Amniotic epithelial cell (primary cell): ENCODE data around the gene ACADM.
"Not testable (repeated sequence)": the region's sequence is repeated elsewhere in the genome, so short reads cannot be mapped to it uniquely, and the experiment has no call there.

ENCODE experiments used
- DNase-seq: peaks from one replicate; pipeline ENCODE4 v3.0.0-alpha.2; 2010; ENCODE audit warnings: low read depth

The ACADM gene

GRCh38 chr1:75736016-75736415 lies 11.5 kb downstream of the ACADM start:
- no peak for DNase-seq

DNA sequence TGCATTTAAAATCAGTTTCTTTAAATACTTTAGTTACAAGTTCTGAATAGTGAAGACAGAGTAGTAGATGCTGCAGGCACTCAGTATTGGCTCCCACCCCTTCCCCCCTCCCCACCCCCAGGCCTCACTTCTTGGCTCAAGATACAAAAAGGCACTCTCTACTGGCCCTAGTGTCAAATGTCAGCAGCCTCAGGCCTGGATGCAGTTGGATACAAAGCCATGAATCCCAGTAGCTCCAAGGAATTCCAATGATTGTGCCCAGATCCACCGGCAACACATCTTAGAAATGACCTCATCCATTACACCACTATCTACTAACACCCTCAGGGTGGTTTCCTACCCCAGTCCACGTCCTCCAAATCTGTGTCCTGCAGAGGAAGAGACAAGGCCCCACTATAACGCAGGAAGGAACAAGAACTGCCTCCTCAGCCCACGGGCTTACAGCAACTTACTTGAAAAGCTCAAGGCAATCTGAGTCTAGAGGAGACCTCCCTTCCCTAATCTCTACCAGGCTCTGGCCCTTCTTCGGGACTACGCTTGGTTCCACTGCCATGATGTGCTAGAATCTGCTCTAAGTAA lies 17.6 kb downstream of the ACADM start:
- DNase-seq = no peak

DNA sequence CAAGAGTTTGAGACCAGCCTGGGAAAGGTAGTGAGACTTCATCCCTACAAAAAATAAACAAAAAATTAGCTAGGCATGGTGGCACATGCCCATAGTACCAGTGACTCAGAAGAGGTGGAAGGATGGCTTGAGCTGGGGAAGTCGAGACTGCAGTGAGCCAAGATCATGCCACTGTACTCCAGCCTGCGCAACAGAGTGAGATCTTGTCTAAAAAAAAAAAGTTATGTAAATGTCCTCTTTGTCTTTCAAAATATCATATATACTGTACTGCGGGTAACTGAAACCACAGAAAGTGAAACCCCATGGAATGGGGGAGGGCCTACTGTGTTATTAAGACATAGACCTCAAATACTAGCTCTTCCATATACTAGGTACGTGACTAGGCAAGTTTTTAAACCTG lies 20.8 kb downstream of the ACADM start:
- DNase-seq = no peak

DNA sequence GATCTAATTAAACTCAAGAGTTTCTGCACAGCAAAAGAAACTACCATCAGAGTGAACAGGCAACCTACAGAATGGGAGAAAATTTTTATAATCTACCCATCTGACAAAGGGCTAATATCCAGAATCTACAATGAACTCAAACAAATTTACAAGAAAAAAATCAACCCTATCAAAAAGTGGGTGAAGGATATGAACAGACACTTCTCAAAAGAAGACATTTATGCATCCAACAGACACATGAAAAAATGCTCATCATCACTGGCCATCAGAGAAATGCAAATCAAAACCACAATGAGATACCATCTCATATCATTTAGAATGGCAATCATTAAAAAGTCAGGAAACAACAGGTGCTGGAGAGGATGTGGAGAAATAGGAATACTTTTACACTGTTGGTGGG lies 32.7 kb downstream of the ACADM start:
- not testable (repeated sequence) for DNase-seq

DNA sequence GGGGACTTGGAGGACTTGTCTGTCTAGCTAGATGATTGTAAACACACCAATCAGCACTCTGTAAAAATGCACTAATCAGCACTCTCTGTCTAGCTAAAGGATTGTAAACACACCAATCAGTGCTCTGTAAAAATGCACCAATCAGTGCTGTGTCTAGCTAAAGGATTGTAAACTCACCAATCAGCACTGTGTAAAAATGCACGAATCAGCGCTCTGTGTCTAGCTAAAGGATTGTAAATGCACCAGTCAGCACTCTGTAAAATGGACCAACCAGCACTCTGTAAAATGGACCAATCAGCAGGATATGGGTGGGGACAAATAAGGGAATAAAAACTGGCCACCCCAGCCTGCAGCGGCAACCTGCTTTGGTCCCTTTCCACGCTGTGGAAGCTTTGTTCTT lies 34.0 kb downstream of the ACADM start:
- not testable (repeated sequence) for DNase-seq

- DNase-seq = no peak
These were observed 39.6 kb downstream of the ACADM start for GRCh38 chr1:75764057-75764655.

GRCh38 chr1:75765697-75766355 lies 41.3 kb downstream of the ACADM start:
- peak; percentile 81 for DNase-seq

GRCh38 chr1:75768016-75768415 lies 43.5 kb downstream of the ACADM start:
- DNase-seq = no peak

- DNase-seq = no peak
These were observed 46.3 kb downstream of the ACADM start for GRCh38 chr1:75770761-75771160.

DNA sequence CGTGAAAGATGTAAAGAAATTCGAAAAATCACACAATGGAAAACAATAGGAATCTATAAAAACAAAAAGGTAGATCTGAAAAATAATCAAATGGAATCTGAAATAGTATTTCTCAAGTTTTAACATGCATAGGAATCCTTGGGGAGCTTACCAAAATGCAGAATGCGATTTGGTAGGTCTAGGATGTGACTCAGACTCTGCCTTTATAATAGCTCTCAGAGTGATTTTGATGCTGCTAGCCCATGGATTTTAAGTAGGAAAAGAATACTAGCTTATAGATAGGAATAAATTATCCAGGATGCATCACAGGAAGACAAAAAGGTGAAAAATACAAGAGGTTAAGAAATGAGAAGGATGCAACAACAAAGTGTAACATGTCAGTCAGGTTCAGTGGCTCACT lies 47.5 kb downstream of the ACADM start:
- no peak for DNase-seq

DNA sequence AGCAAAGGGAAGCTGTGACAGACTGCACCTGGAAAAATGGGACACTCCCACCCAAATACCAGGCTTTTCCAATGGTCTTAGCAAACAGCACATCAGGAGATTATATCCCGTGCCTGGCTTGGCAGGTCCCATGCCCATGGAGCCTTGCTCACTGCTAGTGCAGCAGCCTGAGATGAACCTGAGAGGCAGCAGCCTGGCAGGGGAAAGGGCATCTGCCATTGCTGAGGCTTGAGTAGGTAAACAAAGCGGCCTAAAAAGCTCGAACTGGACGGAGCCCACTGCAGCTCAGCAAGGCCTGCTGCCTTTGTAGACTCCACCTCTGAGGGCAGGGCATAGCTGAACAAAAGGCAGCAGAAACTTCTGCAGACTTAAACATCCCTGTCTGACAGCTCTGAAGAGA lies 53.3 kb downstream of the ACADM start:
- DNase-seq = not testable (repeated sequence)

DNA sequence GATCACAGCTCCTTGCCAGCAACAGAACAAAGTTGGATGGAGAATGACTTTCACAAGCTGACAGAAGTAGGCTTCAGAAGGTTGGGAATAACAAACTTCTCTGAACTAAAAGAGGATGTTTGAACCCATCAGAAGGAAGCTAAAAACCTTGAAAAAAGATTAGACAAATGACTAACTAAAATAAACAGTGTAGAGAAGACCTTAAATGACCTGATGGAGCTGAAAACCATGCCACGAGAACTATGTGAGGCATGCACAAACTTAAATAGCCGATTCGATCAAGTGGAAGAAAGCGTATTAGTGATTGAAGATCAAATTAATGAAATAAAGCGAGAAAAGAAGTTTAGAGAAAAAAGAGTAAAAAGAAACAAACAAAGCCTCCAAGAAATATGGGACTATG lies 54.2 kb downstream of the ACADM start:
- not testable (repeated sequence) for DNase-seq

- DNase-seq = not testable (repeated sequence)
These were observed 55.7 kb downstream of the ACADM start for GRCh38 chr1:75780183-75780582.

DNA sequence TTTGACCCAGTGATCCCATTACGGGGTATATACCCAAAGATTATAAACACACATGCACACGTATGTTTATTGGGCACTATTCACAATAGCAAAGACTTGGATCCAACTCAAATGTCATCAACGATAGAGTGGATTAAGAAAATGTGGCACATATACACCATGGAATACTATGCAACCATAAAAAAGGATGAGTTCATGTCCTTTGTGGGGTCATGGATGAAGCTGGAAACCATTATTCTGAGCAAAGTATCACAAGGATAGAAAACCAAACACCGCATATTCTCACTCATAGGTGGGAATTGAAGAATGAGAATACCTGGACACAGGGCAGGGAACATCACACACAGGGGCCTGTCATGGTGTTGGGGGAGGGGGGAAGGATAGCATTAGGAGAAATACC lies 59.4 kb downstream of the ACADM start:
- DNase-seq = not testable (repeated sequence)

- no peak for DNase-seq
These were observed 60.9 kb downstream of the ACADM start for GRCh38 chr1:75785320-75785982.

- peak; percentile 92 for DNase-seq
These were observed 61.7 kb downstream of the ACADM start, which contains the start of gene RABGGTB for GRCh38 chr1:75785983-75786853. Gene RABGGTB, plus strand, starts transcription at chr1:75786256. Its CDS starts 16 bp downstream, at chr1:75786272.

DNA sequence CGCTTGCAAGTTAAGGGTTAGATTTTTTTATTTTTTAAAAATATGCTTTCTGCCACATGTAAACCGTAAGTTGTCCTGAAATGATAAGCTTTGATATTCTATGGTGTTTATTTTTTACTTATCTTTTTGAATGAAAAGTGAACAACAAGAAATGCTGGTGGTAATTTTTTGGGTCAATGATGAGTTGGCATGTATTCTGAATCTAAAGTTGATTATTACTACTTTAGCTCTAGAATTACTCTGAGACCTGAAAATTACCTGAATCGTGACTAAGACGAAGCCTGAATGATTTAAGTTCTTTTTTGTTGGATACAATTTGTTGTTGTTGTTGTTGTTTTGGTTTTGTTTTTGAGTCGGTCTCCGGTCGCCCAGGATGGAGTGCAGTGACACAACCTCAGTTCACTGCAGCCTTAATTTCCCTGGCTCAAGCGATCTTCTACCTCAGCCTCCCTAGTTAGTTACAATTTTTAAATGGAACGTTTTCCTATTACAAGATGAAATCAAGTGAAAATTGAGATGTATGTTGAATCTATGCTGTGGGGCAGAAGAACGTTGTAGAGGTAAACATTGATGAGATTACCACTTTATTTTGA lies 62.5 kb downstream of the ACADM start:
- no peak for DNase-seq

DNA sequence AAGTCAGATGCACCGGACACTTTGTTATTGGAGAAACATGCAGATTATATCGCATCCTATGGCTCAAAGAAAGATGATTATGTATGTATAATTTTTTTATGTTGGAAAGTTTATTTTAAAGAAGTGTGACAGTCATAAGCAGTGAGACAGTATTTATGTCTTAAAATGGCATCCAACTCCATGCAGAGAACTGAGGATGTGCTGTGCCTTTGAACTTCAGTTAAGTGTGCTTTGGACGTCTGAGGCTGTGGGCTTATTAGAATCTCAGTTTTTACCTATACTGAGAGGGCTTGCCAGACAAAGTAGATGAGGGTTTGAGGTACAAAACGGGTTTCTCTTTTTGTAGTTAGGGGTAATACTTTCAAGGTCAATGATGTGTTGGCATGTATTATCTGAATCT lies 63.0 kb downstream of the ACADM start:
- DNase-seq = no peak

DNA sequence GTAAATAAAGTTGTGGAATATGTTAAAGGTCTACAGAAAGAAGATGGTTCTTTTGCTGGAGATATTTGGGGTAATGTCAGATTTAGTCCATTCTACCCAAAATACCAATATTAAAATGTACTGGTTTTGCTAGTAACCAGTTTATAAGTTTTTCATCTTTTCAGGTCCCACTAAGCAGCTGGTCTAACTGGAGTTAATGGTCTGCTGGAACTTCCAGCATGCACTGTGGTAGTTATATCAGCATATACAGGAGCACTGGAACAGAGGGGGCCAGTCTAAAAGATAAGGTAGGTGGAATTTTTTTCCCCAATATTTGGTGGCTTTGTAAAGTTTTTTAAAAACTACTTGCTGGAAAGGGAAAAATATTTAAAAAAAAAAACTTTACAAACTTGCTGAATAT lies 65.5 kb downstream of the ACADM start:
- DNase-seq = no peak

- peak; percentile 35 for DNase-seq
These were observed 66.5 kb downstream of the ACADM start for GRCh38 chr1:75791022-75791421.

DNA sequence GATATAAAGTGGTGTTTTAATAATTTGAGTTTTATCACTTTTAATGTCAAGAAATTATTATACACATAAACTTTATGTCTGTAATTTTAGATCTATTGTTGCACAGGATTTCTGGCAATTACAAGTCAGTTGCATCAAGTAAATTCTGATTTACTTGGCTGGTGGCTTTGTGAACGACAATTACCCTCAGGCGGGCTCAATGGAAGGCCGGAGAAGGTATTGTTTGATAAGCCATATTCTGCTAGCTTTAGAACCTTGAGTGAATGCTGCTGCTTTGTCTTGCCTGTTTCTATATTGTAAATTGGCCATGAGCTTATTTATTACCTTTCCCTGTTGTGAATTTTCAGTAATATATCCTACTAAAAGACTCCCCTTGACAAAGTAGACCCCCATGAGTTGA lies 67.6 kb downstream of the ACADM start:
- no peak for DNase-seq

GRCh38 chr1:75794382-75794781 lies 69.9 kb downstream of the ACADM start:
- no peak for DNase-seq
